WTC11 (cell line): ENCODE data around the gene NRXN2. TPM values are rescaled to one million over a fixed set of nuclear protein-coding genes. Genes with fewer than 3 reads are reported as not detected.

Experiments used
- ATAC-seq: fragments of 200-7000 bp; cut with Tn5 transposase; 2 replicates; pipeline ENCODE4 v1.10.0; 2021; ENCODE audit warnings: mild to moderate bottlenecking, moderate library complexity
- Bru-seq: library from RNA; stranded (reverse); fragments of 400-500 nt; gene quantifications from one replicate; lab custom pipeline; 2021; lab: Mats Ljungman, UMichigan
- CTCF ChIA-PET: fragments of 300-600 bp; sonication (Branson Sonifier 250); formaldehyde crosslinking; loops from one replicate; lab custom pipeline; 2021; ENCODE audit warnings: antibody characterized with exemption; lab: Charles Lee
- POLR2A ChIA-PET: fragments of 350-600 bp; sonication (Branson Sonifier 250); formaldehyde crosslinking; loops from one replicate; lab custom pipeline; 2021; ENCODE audit warnings: antibody characterized with exemption; lab: Charles Lee
- DNase-seq: peaks from one replicate; pipeline ENCODE4 v3.0.0; 2021; ENCODE audit warnings: low spot score
- H3K27ac Mint-ChIP-seq: 2 replicates; pipeline ENCODE4 v1.8.0; 2021; ENCODE audit warnings: mixed read lengths
- H3K27me3 Mint-ChIP-seq: 2 replicates; pipeline ENCODE4 v1.8.0; 2021; ENCODE audit warnings: low read depth, mild to moderate bottlenecking, moderate library complexity, mixed read lengths
- H3K36me3 Mint-ChIP-seq: 2 replicates; pipeline ENCODE4 v1.8.0; 2021; ENCODE audit warnings: mixed read lengths
- H3K4me1 Mint-ChIP-seq: 2 replicates; pipeline ENCODE4 v1.8.0; 2022; ENCODE audit warnings: mixed read lengths
- H3K4me3 Mint-ChIP-seq: 2 replicates; pipeline ENCODE4 v1.8.0; 2021; ENCODE audit warnings: mild to moderate bottlenecking, moderate library complexity, mixed read lengths
- H3K9me3 Mint-ChIP-seq: 2 replicates; pipeline ENCODE4 v1.8.0; 2021; ENCODE audit warnings: mixed read lengths
- AFF4 ChIP-seq: sonication (generic); formaldehyde crosslinking; IDR thresholded peaks from 2 replicates; pipeline ENCODE4 v1.8.1; 2023; ENCODE audit warnings: mild to moderate bottlenecking, missing genetic modification reagents, borderline replicate concordance
- CREM ChIP-seq: sonication (generic); formaldehyde crosslinking; IDR thresholded peaks from 2 replicates; pipeline ENCODE4 v1.8.1; 2022; ENCODE audit warnings: mild to moderate bottlenecking, missing genetic modification reagents, moderate library complexity
- CTCF ChIP-seq: fragments of 200-600 bp; IDR thresholded peaks from 2 replicates; pipeline ENCODE4 v1.8.0; 2022; ENCODE audit warnings: antibody characterized with exemption
- E2F5 ChIP-seq: sonication (generic); formaldehyde crosslinking; IDR thresholded peaks from 2 replicates; pipeline ENCODE4 v1.8.1; 2022; ENCODE audit warnings: mild to moderate bottlenecking, moderate library complexity, missing genetic modification reagents
- FOXJ3 ChIP-seq: sonication (generic); formaldehyde crosslinking; IDR thresholded peaks from 2 replicates; pipeline ENCODE4 v1.9.0; 2021; ENCODE audit warnings: missing genetic modification reagents, mild to moderate bottlenecking, borderline replicate concordance
- FOXK1 ChIP-seq: sonication (generic); formaldehyde crosslinking; IDR thresholded peaks from 2 replicates; pipeline ENCODE4 v1.8.0; 2022; ENCODE audit warnings: mild to moderate bottlenecking, moderate library complexity, missing genetic modification reagents
- HMGXB4 ChIP-seq: sonication (generic); formaldehyde crosslinking; IDR thresholded peaks from 2 replicates; pipeline ENCODE4 v1.8.1; 2023; ENCODE audit warnings: mild to moderate bottlenecking, moderate library complexity, missing genetic modification reagents
- IRF2 ChIP-seq: sonication (generic); formaldehyde crosslinking; IDR thresholded peaks from 2 replicates; pipeline ENCODE4 v1.8.0; 2022; ENCODE audit warnings: low read depth, missing genetic modification reagents, borderline replicate concordance
- KAT7 ChIP-seq: sonication (generic); formaldehyde crosslinking; IDR thresholded peaks from 2 replicates; pipeline ENCODE4 v1.8.1; 2023; ENCODE audit warnings: missing genetic modification reagents, mild to moderate bottlenecking, borderline replicate concordance
- MAX ChIP-seq: sonication (generic); formaldehyde crosslinking; IDR thresholded peaks from 2 replicates; pipeline ENCODE4 v1.8.0; 2022; ENCODE audit warnings: mild to moderate bottlenecking, missing genetic modification reagents
- NFYB ChIP-seq: sonication (generic); formaldehyde crosslinking; conservative IDR thresholded peaks from 2 replicates; pipeline ENCODE4 v1.8.0; 2022; ENCODE audit warnings: low read depth, missing genetic modification reagents
- RORB ChIP-seq: fragments of 250-450 bp; sonication (Bioruptor Pico); IDR thresholded peaks from 2 replicates; pipeline ENCODE4 v1.9.0; 2021; ENCODE audit warnings: mild to moderate bottlenecking
- SP1 ChIP-seq: sonication (generic); formaldehyde crosslinking; conservative IDR thresholded peaks from 2 replicates; pipeline ENCODE4 v1.8.1; 2022; ENCODE audit warnings: missing genetic modification reagents
- USF2 ChIP-seq: sonication (generic); formaldehyde crosslinking; IDR thresholded peaks from 2 replicates; pipeline ENCODE4 v1.8.1; 2023; ENCODE audit warnings: mild to moderate bottlenecking, missing genetic modification reagents, moderate library complexity
- ZBTB21 ChIP-seq: sonication (generic); formaldehyde crosslinking; IDR thresholded peaks from 2 replicates; pipeline ENCODE4 v1.8.1; 2023; ENCODE audit warnings: mild to moderate bottlenecking, missing genetic modification reagents, borderline replicate concordance
- ZNF232 ChIP-seq: sonication (generic); formaldehyde crosslinking; IDR thresholded peaks from 2 replicates; pipeline ENCODE4 v1.8.0; 2022; ENCODE audit warnings: mild to moderate bottlenecking, missing genetic modification reagents
- long read RNA-seq, 3 experiments: library from RNA in 1 of 3; library from capped mRNA in 1 of 3; library from polyadenylated mRNA in 1 of 3; unstranded in 2 of 3; stranded (forward) in 1 of 3; transcript quantifications; one replicate each; pipeline ENCODE4 v2.0.0, GENCODE V29; 2021
- total RNA-seq: library from RNA; stranded (reverse); gene quantifications from 3 replicates; pipeline ENCODE4 v1.2.3, GENCODE V29; 2021

The NRXN2 gene
- 8.0 to 10.4 TPM (median 8.6 TPM) in 3 replicates for total RNA-seq
- Bru-seq, nascent RNA: percentile 31 among the genes with signal in this experiment
- long read RNA-seq, experiment 1: 0 reads
- long read RNA-seq, experiment 2, partial matches to known transcripts: 1 of 4 reads
- long read RNA-seq, experiment 2, other reads (novel, unspliced or antisense): 2 of 4 reads
- long read RNA-seq, experiment 3, partial matches to known transcripts: 0 of 1 reads
- long read RNA-seq, experiment 3, other reads (novel, unspliced or antisense): 1 of 1 reads

GRCh38 chr11:64723117-64723906, at the start of gene NRXN2:
Gene NRXN2 (minus strand): TSS chr11:64723197. CDS start chr11:64713699, 9,498 bp downstream.
- H3K36me3 Mint-ChIP-seq: 0 out of 2 replicates have a peak, but pooled peaks cover 2% of the 10 kb centered on the region
- CTCF ChIA-PET: interaction anchor here (0.6 to 4.9 kb wide), 10 partner anchors 15 to 274 kb away, joined by 3 to 43 read pairs (median 5); partner anchors contain the start of genes PYGM and RASGRP2
- peak within 1 kb of the TSS; percentile 50 for H3K4me3 Mint-ChIP-seq
- no peaks in the 10 kb centered on the region for H3K9me3 Mint-ChIP-seq
- TF ChIP-seq USF2 (CRISPR knock-in tag) (peak; percentile 13; the same call in 1 of the 2 replicates), NFYB (CRISPR knock-in tag) (peak; percentile 95), MAX (CRISPR knock-in tag) (peak; percentile 46; the same call in 1 of the 2 replicates), E2F5 (CRISPR knock-in tag) (peak; percentile 52; the same call in 1 of the 2 replicates), ZNF232 (CRISPR knock-in tag) (0 out of 2 replicates have a peak, but pooled peaks have one; percentile 25), AFF4 (no peak), CREM (CRISPR knock-in tag) (0 out of 2 replicates have a peak, but pooled peaks have one; percentile 13), CTCF (peak; percentile 93), HMGXB4 (peak; percentile 97), SP1 (peak; percentile 58; the same call in 1 of the 2 replicates), FOXJ3 (CRISPR knock-in tag) (no peak), FOXK1 (CRISPR knock-in tag) (0 out of 2 replicates have a peak, but pooled peaks have one; percentile 32), KAT7 (0 out of 2 replicates have a peak, but pooled peaks have one; percentile 86), ZBTB21 (CRISPR knock-in tag) (0 out of 2 replicates have a peak, but pooled peaks have one; percentile 35), IRF2 (CRISPR knock-in tag) (no peak), RORB (CRISPR knock-in tag) (no peak)
- TF ChIP-seq, all 79 proteins: peak for 12
- DNase-seq: peak; percentile 87
- peaks cover 47% of the 10 kb centered on the region for H3K27me3 Mint-ChIP-seq
- ATAC-seq: peak; percentile 88
- no peak within 1 kb of the TSS for H3K27ac Mint-ChIP-seq
- POLR2A ChIA-PET: no interaction called here
- peaks cover 44% of the 10 kb centered on the region for H3K4me1 Mint-ChIP-seq
